Raji (cell line): ENCODE data around the gene RNF41.

Experiments
- POLR2A ChIP-seq: IDR thresholded peaks from 2 replicates; pipeline ENCODE4 v1.6.1; 2011; ENCODE audit warnings: low read depth, low read length, control low read depth; ENCODE audit not compliant: insufficient read depth

Gene RNF41

DNA sequence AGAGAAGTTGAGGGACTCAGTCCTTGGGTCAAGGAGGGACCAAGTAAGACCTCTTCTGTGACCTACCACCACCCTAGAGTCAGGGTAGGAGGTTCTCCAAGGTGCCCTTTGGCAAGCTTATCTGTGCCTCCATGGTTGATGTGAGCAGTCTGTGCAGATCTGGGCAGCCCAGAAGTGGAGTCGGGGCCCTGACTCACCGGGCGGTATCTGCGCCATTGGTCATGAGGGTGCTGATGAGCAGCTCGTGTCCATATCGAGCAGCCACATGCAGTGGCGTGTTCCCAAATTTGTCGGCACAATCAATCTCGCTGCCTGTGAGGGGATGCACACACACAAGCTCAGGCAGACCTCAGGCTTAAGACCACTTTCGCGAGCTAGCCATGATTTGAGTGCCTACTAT is 31.4 kb upstream of the RNF41 start:
- no peak for TF ChIP-seq POLR2A

DNA sequence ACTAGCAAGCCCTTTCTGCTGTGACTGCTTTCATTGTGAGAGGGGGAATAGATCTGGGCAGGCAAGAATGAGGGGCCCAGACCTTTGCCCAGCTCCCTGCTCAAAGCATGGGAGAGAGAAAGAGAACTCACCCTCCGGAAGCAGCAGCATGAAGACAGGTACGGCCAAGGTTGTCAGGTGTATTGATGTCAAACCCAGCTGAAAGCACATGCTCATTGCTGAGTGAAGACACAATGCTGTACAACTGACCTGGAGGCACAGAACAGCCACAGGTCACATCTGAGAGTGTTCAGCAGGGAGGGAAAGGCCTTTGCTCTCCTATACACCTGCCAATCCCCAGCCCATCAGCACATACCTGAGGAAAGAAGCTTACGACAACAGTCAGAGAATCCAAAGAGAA is 30.9 kb upstream of the RNF41 start:
- no peak for TF ChIP-seq POLR2A

DNA sequence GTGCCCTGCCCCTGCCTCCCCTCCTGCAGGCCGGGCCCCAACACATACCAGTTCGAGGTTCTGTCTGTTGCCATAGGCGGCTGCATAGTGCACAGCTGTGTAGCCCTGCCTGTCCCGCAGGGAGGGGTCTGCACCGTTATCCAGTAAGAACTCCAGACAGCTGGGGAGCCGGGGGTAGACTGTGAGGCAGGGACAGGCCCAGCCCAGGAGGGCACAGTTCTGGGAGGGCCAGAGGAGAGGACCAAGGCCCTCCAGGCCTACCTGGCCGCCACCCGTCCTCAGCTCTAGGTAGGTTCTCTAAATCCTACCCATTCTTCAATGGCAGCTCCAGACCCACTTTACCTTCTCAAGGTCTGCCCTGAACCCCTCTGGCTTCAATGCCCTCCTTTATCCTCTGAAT is 27.0 kb upstream of the RNF41 start:
- no peak for TF ChIP-seq POLR2A

DNA sequence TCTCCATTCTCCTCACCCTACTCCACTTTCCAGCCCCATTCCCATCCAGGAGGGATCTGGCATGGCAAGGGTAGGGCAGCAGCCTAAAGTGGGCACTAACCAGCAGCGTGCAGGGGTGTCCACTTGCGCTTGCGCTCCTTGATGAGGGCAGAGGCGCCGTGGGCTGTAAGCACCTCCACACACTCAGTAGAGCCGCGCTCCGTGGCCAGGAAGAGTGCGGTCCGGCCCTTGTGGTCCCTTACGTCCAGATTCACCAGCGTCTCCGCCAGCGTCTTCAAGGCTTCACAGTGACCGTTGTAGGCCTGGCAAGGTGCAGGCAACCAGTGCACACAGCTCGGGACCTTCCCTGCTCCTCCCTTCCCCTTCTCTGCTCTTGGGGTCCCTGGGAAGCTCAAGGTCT is 26.2 kb upstream of the RNF41 start:
- no peak for TF ChIP-seq POLR2A

DNA sequence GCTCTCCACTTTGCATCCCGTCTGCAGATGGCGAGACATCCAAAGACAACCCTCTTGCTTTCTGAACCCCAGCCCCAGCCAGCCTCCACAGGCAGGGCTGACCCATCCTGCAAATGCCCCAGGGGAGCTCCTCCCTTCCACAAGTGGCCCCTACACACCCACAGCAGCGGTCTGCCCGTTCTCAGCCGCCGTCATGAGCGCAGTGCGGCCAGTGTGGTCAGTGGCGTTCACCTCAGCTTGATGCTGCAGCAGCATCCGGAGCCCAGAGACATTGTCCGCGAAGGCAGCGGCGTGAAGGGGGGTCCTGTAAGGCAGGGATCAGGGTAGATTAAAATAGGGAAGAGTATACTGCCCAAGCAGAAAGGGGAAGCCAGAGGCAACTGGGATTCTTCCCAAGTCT is 22.8 kb upstream of the RNF41 start:
- no peak for TF ChIP-seq POLR2A

DNA sequence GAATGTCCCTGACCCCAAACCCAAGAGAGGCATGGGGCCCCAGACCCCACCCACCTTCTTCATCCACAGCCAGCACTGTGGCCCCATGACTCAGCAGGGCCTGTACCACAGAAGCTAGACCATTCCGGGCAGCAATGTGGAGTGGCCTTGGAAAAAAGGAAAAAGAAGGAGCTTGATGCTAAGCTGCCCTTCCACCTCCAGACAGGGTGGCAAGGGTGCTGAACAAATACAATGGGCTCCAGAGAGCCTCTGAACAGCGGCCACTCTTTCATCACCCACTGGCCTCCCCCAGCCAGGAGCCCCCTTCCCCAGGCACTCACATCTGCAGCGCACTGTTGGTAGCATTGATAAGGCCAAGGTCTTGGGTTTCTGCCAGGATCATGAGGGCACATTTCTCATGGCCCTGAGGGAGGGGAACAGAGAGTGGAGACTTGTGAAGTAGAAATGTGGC is 22.0 kb upstream of the RNF41 start:
- no peak for TF ChIP-seq POLR2A

DNA sequence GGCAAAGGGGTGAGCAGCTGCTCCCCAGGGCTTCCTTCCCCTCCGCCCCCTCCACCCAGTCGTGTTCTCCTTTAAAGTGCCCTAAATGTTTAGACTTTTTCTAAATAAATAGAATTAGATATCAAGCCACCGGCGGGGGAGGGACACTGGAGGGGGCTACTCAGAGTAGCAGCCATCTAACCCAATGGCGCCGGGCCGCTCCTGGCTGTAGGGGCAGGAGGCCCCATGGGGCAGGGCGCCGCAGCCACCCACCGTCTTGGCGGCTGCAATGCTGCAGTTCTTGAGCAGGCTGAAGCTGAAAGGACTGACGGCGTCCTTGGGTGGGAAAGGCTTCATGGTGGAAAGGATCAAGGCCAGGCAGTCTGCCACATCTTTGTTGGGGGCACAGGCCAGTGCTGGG is 21.3 kb upstream of the RNF41 start:
- no peak for TF ChIP-seq POLR2A

DNA sequence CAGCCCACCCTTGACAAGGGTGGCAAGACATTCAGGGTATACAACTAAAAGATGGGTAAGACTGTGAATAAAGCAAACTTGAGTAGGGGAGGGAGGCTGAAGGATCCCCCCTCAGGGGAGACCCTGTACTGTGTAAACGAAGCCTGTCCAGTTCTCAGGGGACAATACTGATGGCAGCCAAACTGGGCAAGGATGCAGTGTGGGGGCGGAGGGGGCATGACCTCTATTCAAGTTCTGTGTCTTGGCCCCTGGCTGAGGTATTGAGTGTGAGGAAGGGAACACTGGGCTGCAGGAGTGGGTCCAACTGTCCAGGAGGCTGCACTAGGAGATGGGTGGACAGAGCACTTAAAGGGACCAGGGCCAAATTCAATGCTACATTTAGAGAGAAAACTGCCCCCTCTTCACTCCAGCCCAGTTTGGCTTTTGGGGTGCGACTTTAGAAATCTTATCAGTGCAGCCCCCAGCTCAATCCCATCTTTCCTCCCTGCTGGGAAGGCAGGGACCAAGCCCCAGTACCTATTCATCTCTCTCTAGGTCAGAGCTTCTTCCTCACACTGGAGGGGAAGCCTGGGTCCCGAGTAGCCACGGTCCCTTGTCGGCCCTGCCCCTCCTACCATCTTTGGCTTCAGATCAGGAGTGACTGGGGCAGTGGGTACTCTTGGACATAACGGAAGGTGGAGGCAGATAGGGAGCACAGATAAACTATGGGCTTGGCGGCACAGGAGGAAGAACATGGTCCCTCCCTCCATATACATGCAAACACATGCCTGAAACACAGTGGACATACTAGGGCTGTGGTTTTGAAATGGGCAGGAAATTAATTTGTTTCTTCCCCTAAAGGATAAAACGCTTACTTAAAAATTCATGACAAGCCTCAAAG is 19.9 kb upstream of the RNF41 start:
- TF ChIP-seq POLR2A = no peak

DNA sequence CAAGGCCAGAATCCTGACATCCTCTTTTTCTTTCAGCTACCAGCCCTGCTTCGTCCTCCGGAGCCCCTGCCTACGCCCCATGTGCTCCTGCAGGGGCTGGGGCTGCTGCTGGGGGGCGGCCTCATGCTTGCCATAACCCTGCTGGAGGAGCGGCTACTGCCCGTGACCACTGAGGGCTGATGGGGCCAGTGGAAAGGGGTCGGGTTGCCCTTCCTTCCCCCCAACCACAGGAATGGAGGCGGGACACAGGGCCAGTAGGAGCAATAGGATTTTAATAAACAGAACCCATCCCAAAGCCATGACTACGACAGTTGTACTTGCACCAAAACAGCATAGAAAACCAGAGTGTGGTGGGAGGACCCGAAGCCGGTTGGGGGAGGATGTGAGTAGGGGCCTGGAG is 15.8 kb upstream of the RNF41 start:
- no peak for TF ChIP-seq POLR2A

DNA sequence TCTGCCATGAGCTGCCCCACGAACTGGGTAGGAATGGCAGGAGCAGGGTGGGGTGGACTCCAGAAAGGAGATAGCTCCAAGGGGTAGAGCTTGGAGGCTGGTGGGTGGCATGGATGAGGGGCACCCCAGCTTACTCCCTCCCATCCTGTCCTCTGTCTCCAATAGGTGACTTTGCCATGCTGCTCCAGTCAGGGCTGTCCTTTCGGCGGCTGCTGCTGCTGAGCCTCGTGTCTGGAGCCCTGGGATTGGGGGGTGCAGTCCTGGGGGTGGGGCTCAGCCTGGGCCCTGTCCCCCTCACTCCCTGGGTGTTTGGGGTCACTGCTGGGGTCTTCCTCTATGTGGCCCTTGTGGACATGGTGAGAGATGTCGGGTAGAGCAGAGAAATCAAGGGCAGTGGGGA is 15.3 kb upstream of the RNF41 start:
- TF ChIP-seq POLR2A = no peak

DNA sequence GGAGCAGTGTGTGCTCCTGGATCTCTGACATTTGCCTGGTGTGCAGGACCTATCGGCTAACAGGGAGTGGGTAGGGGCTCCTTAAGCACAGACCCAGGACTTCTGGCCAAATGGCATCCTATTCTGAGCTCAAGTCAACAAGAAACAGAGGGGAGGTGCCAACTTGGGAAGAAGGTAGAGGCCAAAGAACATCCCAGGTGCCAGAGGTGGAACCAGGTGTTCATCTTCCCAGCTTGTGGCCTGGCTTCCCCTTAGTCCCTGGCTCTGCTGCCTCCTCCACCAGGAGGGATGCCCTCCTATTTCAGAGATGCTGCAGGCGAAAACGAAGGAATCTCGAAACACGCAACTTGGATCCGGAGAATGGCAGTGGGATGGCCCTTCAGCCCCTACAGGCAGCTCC is 14.4 kb upstream of the RNF41 start:
- TF ChIP-seq POLR2A = no peak

DNA sequence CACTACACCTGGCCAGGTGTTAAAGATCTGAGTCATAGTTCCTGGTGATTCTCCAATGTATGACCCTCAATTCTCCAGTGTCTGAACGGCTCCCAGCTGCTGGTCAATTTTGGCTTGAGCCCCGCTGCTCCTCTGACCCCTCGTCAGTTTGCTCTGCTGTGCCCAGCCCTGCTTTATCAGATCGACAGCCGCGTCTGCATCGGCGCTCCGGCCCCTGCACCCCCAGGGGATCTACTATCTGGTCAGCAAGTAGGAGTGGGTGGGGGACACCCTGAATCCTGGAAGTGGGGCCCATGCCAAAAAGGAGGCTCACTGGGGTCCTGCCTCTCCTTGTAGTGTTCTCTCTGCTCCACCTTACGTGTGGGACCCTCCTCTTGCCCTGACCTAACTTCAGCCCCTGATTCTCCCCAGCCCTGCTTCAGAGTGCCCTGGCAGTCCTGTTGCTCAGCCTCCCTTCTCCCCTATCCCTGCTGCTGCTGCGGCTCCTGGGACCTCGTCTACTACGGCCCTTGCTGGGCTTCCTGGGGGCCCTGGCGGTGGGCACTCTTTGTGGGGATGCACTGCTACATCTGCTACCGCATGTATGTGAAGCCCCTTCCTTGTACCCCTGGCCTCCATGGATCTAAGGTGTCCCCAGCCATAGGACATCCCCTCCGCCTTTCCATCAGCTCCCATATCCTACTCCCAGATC is 13.2 kb upstream of the RNF41 start:
- TF ChIP-seq POLR2A = no peak

DNA sequence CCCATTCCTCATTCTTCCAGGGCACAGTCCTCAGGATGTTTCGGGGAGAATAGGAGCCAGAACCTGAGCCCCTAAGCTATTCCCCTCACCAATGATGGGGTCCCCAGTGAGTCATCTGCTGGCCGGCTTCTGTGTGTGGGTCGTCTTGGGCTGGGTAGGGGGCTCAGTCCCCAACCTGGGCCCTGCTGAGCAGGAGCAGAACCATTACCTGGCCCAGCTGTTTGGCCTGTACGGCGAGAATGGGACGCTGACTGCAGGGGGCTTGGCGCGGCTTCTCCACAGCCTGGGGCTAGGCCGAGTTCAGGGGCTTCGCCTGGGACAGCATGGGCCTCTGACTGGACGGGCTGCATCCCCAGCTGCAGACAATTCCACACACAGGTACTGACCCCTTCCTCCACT is 9.5 kb upstream of the RNF41 start:
- no peak for TF ChIP-seq POLR2A

DNA sequence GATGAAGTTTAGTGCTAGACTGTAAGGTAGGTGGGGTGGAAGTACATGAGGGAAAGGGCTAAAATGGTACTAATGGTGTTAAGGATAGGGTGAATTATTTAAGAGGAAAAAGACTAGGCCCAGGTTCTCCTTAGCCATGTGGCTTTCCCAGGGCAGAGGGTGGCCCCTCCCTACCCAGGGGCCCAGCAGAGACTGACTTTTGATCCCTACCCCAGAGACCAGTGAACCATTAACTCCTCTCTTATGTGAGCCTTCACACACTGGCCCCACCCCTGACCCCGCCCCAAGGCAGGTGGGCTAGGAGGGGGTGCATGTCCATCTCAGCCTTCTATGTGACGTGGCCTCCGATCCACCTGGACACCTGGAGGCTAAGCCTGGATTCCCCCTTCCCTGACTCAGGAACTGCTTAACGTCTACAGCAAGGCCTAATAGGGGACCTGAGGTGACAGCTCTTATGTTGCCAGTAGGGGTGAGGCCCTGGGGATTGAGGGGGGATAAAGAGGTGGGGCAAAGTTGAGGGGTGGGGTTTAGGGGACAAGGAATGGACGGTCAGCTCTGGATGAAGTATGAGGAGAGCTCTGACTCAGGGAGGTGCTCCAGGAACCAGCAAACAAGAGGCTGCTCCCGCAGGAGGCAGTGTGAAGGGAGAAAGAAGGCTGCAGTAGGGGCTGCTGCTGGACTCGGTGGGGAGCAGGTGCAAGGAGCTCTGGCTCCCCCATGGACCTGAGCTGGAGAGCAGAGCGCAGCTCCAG is 8.9 kb upstream of the RNF41 start:
- no peak for TF ChIP-seq POLR2A

DNA sequence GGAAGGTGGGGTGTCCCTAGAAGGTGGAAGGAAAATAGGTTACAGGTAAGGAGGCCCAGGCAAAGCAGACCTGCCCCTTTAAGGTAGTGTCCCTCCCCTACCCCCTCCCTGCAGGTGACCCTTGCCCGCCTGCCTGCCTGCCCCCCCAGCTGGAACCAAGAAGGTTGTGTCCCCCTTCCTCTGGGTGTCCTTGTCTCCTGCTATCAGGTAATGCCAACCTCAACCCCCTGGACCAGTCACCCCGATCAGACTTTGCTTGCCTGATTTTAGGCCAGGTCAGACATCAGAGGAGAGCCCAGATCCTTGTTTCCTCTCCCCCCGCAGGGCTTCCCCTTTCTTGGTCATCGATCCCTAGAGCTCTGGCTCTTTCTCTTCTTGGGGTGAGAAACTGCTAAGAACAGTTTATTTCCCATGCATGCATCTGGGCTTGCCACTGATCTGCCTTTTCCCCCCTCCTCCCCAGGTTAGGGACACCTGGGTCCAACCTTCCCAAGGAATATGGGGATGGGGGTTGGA is 8.3 kb upstream of the RNF41 start, which contains the start of gene SLC39A5:
SLC39A5 (plus strand) TSS at position 136 of the 516 bp plus-strand sequence. CDS start 1,224 bp downstream, outside the sequence.
- no peak for TF ChIP-seq POLR2A

DNA sequence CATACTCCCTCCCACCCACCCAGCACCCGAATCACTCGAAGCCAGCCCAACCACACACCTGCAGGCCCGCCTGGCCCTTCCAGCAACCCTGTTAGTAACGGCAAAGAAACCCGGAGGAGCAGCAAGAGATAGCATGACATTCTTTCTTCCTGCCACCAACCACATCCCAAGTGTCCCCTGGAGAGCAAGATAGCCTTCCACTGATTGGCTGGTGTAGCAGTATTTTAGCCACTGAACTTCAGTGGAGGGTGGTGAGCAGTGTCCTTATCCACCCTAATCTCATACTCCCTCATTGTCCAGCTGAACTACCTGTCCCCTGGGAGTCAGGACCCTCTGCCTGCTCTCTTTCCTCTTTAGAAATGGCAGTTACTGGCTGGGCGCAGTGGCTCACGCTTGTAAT is 7.4 kb upstream of the RNF41 start:
- TF ChIP-seq POLR2A = no peak

DNA sequence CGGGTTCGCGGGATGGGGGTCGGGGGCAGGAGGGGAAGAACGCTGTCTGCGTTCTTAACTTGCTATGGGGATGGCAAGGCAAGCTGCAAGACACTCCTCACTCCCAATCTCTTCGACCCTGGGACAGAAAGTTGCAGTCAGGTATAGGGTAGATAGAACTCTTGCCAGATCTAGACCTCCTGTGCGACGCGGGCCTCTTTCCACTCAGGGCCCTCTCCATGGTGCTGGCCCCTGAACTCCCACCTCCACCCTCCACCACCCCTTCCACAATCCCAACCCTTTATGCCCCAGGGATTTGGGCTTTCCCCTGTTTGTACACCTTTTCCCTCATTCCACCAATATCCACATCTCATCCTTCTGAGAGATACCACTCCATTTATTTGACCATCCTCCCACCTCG is 3.2 kb upstream of the RNF41 start:
- no peak for TF ChIP-seq POLR2A
